Measurements from ENCODE around the gene AP4E1.
"Not testable (repeated sequence)": the region's sequence is repeated elsewhere in the genome, so short reads cannot be mapped to it uniquely, and the experiment has no call there.

AP4E1 gene

DNA sequence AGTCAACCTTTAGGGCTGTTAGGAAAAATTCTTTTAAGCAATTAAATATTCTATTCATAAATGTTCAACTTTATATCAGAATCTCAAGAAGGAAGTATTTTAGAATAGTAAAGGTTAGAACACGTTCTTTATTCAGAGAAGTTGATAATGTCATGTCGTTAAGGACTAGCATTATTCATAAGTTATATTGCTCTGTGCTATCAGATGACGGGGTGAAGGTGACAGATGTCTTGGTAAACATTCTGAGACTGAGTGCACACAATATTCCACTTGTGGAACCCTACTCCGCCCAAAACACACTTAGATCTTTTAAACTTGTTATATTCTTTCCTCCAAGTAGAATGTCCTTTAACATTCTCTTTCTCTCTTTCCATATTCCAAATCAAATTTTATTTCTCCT lies 7.9 kb downstream of the AP4E1 start:
- DNase-seq (ENCODE audit: low read depth) = no peak
- H3K4me3 ChIP-seq (ENCODE audit: low read depth, low read length) = no peak overlapping the region
- no peak for TF ChIP-seq CTCF (IDR thresholded peaks at IDR 0.05; ENCODE audit: low read depth, low read length, missing control alignments)
- in situ Hi-C loops (cut with HindIII; ENCODE audit: low sequenced_read_pairs) = no loop called here

- DNase-seq (ENCODE audit: low read depth); in situ Hi-C loops (cut with HindIII; ENCODE audit: low sequenced_read_pairs); H3K4me3 ChIP-seq (ENCODE audit: low read depth, low read length): not testable (repeated sequence)
Measured at GRCh38 chr15:50919359-50919758, 10.9 kb downstream of the AP4E1 start.

DNA sequence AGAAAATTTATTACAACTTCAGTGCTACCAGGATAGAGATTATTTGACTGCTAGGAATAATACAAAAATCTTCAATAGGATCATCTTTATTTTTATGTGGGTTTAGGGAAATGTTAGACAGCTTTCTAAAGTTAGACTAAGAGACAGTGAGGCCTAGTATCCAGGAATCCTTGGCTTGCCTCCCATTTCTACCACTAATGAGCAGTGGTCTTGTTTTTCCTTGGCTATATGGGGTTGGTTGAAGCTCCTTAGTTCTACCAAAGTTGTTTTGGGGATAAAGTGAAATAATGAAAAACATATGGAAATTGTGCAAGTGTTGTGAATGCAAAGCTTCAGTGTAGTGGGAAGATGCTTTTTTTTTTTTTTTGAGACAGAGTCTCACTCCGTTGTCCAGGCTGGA lies 16.8 kb downstream of the AP4E1 start:
- no peak overlapping the region for H3K4me3 ChIP-seq (ENCODE audit: low read depth, low read length)
- no peak for DNase-seq (ENCODE audit: low read depth)
- TF ChIP-seq CTCF (IDR thresholded peaks at IDR 0.05; ENCODE audit: low read depth, low read length, missing control alignments) = no peak
- in situ Hi-C loops (cut with HindIII; ENCODE audit: low sequenced_read_pairs) = no loop called here

GRCh38 chr15:50929062-50929461 lies 20.6 kb downstream of the AP4E1 start:
- no peak for DNase-seq (ENCODE audit: low read depth)
- in situ Hi-C loops (cut with HindIII; ENCODE audit: low sequenced_read_pairs) = no loop called here
- no peak overlapping the region for H3K4me3 ChIP-seq (ENCODE audit: low read depth, low read length)
- TF ChIP-seq CTCF (IDR thresholded peaks at IDR 0.05; ENCODE audit: low read depth, low read length, missing control alignments) = no peak

DNA sequence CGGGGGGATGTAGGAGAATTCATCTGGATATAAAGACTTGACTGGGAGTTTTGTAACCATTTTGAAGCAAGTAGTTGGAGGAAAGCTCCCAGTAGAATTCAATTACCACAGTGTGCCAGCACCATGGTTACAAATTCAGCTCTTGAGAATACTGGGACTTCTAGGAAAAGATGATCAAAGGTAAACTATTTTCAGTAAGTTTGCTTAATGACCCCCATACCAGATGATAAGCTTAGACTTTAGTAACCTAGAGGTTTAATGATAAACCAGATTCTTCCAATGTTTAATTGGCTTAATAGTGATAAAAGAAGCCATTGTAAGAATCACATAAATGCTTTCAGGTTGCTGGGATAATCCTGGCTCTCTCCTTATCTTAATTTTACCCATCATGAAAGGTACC lies 22.3 kb downstream of the AP4E1 start:
- no peak for TF ChIP-seq CTCF (IDR thresholded peaks at IDR 0.05; ENCODE audit: low read depth, low read length, missing control alignments)
- in situ Hi-C loops (cut with HindIII; ENCODE audit: low sequenced_read_pairs) = no loop called here

DNA sequence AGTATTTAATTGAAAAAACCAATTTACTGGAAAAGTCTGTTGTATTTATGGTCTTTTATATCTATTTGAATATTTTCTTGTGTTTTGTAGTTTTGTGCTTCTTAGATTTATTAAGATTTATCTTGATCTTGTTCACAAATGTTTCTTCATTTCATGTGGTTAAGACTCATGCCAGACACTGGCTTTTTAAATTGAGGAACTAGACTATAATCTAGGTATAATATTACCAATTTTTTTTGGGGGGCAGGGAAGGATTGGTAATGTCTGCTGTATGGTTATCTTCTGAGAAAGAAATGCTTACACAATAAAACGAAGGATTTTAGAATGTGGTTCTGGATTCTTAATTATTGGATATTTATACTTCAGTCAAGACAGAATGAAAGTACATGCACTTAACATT lies 24.9 kb downstream of the AP4E1 start:
- in situ Hi-C loops (cut with HindIII; ENCODE audit: low sequenced_read_pairs) = no loop called here
- no peak for TF ChIP-seq CTCF (IDR thresholded peaks at IDR 0.05; ENCODE audit: low read depth, low read length, missing control alignments)
- no peak for DNase-seq (ENCODE audit: low read depth)
- H3K4me3 ChIP-seq (ENCODE audit: low read depth, low read length) = no peak overlapping the region

More for the DNA sequence above, 22.3 kb downstream of the AP4E1 start:
- no peak for DNase-seq (ENCODE audit: low read depth)
- no peak overlapping the region for H3K4me3 ChIP-seq (ENCODE audit: low read depth, low read length)

DNA sequence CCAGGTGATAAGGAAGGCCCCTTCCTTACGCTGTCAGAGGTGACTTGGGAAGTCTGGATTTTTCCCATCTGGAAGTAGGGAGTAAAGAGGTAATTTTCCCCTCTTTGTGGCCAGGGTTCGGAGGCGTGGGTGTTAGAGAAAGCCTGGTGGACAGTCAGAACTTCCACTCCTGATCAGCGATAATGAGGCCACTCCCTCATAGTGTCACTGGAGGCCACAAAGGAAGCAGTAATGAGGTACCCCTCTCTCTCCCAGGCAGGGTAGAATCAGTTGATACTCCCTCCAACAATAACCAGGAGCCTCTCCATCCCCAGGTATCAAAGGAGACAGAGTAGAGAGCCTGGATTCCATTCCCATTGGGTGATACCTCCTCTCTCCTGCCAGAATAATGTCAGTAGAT lies 30.0 kb downstream of the AP4E1 start:
- no peak for DNase-seq (ENCODE audit: low read depth)
- H3K4me3 ChIP-seq (ENCODE audit: low read depth, low read length) = no peak overlapping the region
- in situ Hi-C loops (cut with HindIII; ENCODE audit: low sequenced_read_pairs) = no loop called here
- no peak for TF ChIP-seq CTCF (IDR thresholded peaks at IDR 0.05; ENCODE audit: low read depth, low read length, missing control alignments)
